DOHH2 (cell line): ENCODE results near the gene PPP1R17.

Experiments
- CTCF ChIP-seq: fragments of 200-600 bp; sonication (generic); IDR thresholded peaks from one replicate; pipeline ENCODE4 v1.5.1; 2014; ENCODE audit warnings: antibody characterized with exemption, mild to moderate bottlenecking, low read depth, low read length; ENCODE audit not compliant: poor library complexity, severe bottlenecking
- EZH2phosphoT487 ChIP-seq: fragments of 200-600 bp; sonication (generic); IDR thresholded peaks from 2 replicates; pipeline ENCODE4 v1.6.1; 2017; ENCODE audit warnings: borderline replicate concordance, mild to moderate bottlenecking, antibody characterized with exemption, low read length, moderate library complexity, mixed read lengths

GRCh38 chr7:31720366-31720765, 33.4 kb downstream of the PPP1R17 start:
- TF ChIP-seq CTCF (no peak), EZH2phosphoT487 (no peak)
